Left renal pelvis (tissue), 4 donors: ENCODE data around the gene LIG3. TPM values are rescaled to one million over a fixed set of nuclear protein-coding genes. Genes with fewer than 3 reads are reported as not detected.
"Not testable (repeated sequence)": the region's sequence is repeated elsewhere in the genome, so short reads cannot be mapped to it uniquely, and the experiment has no call there.

Experiments used
- DNase-seq, 4 donors: peaks; one replicate each; pipeline ENCODE4 v3.0.0-alpha.2; 2013; ENCODE audit warnings: low read depth in 4 of 4, low spot score in 3 of 4
- polyA plus RNA-seq, 4 donors: library from polyadenylated mRNA; unstranded; fragments of 120-200 nt; gene quantifications; one replicate each; pipeline ENCODE4 v1.2.1, GENCODE V29; 2013; ENCODE audit not compliant: insufficient read length in 4 of 4

Gene LIG3
- polyA plus RNA-seq, 4 donors, result 26.5 to 42.2 (median 36.5) TPM

DNA sequence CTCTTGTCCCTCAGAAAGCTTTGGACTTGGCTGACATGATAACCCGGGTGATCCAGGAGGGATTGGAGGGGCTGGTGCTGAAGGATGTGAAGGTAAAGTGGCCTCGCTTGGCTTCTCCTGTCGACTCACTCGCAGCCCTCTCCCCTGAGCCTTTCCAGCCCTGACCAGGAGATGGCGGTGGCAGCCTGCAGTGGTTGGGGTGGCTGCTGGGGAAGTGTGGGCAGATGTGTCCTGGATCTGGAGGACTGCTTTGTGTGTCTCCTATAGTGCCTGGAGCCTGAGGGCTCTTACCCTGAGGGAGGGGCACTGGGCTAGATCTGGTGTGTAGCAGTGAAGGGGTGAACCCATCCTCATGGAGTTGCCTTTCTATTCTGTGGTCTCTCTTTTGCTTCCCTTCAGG is 17.9 kb downstream of the LIG3 start:
- DNase-seq, result no peak

- no peak for DNase-seq
These were observed 19.1 kb downstream of the LIG3 start for GRCh38 chr17:34999456-34999855.

DNA sequence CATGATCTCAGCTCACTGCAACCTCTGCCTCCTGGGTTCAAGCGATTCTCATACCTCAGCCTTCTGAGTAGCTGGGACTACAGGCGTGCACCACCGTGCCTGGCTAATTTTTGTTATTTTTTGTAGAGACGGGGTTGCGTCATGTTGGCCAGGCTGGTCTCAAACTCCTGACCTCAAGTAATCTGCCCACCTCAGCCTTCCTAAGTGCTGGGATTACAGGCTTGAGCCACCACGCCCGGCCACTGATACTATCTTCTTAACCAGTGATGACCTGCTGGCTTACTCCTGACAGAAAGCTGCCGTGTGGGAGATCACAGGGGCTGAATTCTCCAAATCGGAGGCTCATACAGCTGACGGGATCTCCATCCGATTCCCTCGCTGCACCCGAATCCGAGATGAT is 20.7 kb downstream of the LIG3 start:
- DNase-seq, result not testable (repeated sequence)

GRCh38 chr17:35001549-35001948 is 21.2 kb downstream of the LIG3 start:
- no peak for DNase-seq

GRCh38 chr17:35002876-35003551 is 22.7 kb downstream of the LIG3 start:
- DNase-seq, result no peak

DNA sequence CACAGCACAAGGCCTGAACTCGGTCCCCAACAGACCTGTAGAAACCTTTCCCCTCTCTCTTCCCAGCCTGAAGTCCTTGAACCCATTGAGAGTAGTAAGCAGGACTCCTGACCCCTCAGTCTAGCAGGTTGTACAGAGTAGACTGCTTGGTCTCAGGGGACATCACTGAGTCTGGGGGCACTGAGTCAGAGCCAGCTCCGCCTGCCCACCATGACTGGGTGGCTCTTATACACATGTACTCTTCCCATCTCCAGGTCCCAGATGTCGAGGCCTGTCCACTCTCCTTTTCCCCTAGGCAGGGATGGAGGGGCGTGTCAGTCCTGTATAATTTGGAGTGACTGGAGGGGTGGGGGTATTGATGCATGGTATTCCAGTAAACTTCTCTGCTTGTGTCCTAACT is 23.5 kb downstream of the LIG3 start:
- no peak for DNase-seq

GRCh38 chr17:35006345-35006744 is 26.0 kb downstream of the LIG3 start:
- no peak for DNase-seq

DNA sequence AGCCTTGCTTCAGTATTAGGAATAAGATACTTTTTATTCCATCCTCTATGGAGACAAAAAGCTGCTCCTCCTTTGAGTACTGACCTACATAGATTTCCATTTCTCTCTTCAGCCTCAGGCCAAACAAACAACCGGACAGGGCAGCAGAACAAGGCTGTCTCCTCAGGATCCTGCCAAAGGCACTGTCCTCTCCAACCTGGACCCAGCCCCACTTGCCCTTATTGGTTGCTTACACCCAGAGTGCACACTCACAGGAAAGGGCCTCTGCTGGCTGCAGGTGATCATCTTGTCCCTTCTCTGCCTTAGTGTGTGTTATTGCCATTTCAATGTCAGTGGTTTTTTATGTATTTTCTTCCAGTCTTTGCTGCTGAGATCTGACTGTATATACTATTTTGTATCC is 26.6 kb downstream of the LIG3 start:
- DNase-seq, result no peak

GRCh38 chr17:35010093-35010492 is 29.8 kb downstream of the LIG3 start:
- no peak for DNase-seq

GRCh38 chr17:35011671-35012216 is 31.4 kb downstream of the LIG3 start:
- no peak for DNase-seq

DNA sequence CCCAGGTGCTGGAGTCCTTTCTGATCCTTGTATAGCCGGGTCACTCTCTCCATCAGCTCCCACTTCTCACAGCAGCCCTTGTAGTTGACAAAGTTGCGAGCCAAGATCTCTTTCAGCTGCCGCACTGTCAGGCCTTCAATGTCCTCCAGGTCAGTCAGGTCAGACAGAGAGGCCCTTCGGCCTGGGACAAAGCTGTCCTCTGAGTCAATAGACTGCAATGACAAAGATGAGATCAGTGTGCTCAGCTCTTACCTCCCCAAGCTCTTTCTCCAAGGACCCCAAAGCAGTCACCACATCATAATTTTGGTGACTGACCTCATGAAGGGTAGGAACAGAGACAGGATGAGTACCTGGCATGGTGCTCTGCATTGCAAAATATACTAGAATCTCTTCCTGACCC is 36.1 kb downstream of the LIG3 start:
- DNase-seq, result no peak

DNA sequence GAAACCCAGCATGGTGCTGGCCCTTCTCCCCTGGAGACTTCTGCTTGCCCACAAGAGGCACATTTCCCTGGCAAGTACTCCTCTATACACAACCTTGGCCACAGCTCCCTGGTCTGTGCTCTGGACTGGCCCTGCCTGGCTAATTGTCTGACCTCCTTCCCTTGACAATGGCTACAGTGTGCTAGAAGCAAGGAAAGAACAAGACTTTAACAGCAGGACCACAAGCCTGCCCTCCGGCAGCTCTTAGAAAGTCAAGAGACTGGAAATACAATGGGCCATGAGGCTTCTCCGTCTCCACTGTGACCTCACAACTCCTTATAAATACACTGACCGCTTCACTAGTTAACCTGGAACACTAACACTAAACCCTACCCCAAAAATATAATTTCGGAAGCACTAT is 36.7 kb downstream of the LIG3 start:
- DNase-seq, result no peak

GRCh38 chr17:35018814-35019213 is 38.5 kb downstream of the LIG3 start:
- no peak for DNase-seq

- no peak for DNase-seq
These were observed 39.3 kb downstream of the LIG3 start for GRCh38 chr17:35019386-35020179.

- DNase-seq, result no peak
These were observed 41.4 kb downstream of the LIG3 start for GRCh38 chr17:35021520-35022380.

DNA sequence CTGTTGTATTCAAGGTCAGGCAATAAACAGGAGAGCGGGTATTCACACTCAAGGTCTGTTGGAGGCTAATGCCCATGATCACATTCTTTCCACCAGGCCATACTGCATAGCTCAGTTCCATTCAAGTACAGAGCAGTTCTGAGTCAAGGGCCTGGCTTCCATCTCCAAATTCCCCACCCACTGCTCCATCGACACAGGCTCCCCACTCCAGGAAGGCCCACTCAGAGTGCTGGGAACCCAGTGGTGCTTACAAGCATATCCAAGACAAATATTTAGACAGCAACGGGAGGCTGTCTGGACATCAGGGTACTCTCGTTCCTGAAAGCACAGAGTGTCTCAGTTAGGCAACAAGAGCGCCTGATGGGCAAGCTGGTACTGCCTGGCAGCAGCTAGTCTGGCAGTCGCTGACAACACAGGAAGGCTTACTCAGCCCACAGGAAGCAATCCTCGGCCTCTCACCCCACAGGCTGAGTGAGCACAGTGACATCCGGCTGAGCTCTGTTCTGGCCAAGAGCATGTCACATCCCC is 42.3 kb downstream of the LIG3 start:
- no peak for DNase-seq

DNA sequence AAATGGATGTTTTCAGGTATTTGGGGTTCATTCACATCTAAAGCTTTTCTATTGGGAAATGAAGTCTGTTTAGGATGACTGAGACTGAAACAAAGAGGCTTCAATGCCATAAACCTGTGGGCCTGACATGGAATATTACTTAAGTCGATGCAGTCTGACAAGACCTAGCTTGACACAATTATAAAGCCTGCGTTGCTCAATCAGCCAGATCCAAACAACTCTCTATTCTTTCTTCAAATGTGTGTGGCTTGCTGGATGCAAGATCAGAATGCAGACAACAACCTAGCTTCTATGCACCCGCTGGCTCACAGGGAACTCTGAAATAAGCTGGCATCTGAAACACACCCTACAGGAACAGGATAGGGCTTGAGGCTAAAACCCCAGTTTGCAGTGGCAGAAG is 43.2 kb downstream of the LIG3 start:
- no peak for DNase-seq

- no peak for DNase-seq
These were observed 45.2 kb downstream of the LIG3 start for GRCh38 chr17:35025541-35025940.

GRCh38 chr17:35028097-35028496 is 47.8 kb downstream of the LIG3 start:
- DNase-seq, result not testable (repeated sequence)

DNA sequence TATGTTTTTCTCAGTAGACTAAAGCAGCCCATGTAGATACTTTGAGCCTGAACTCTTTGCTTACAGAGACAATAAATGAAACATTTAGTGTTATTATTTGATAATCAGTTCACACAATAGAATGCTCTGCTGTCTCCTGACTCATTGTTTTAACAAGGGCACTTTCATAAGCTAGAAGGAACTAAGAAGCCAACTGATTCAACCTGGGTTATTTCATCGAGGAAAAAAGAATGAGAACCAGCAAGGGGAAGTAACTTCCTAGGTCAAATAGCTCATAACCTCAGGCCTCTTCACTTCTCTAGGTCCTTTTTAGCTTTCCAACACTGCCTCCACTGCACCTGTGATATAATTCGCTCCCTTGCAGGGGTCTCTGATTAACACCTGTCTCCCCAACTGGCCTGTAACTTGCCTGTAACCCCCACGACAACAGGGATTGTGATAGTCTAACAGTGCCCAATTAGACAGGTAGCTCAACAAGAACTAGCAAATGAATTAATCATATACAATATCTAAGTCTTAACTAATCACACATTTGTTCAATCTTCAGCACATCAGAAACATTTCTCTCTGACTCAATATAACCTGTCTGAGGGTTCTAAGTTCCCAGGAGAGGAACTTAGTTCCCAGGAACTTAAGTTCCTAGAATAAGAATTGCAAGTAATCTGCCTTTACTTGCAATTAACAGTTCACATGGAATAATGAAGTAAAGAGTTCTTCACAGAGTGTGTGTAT is 48.4 kb downstream of the LIG3 start:
- no peak for DNase-seq
